Neural crest cell (in vitro differentiated cells): ENCODE data around the gene LSR. TPM values are rescaled to one million over a fixed set of nuclear protein-coding genes. Genes with fewer than 3 reads are reported as not detected.
"Not testable (repeated sequence)": the region's sequence is repeated elsewhere in the genome, so short reads cannot be mapped to it uniquely, and the experiment has no call there.

Source experiments
- DNase-seq: peaks from one replicate; pipeline ENCODE4 v3.0.0; 2021; ENCODE audit warnings: low read depth, mixed read lengths, low spot score
- H3K27ac Mint-ChIP-seq: one replicate; pipeline ENCODE4 v1.8.0; 2021; ENCODE audit warnings: mild to moderate bottlenecking, mixed read lengths; ENCODE audit not compliant: unreplicated experiment
- H3K27me3 Mint-ChIP-seq: 2 replicates; pipeline ENCODE4 v1.8.0; 2021; ENCODE audit warnings: low read depth, mild to moderate bottlenecking, mixed read lengths
- H3K36me3 Mint-ChIP-seq: 2 replicates; pipeline ENCODE4 v1.8.0; 2021; ENCODE audit warnings: low read depth, mild to moderate bottlenecking, mixed read lengths
- H3K4me1 Mint-ChIP-seq: 2 replicates; pipeline ENCODE4 v1.8.0; 2021; ENCODE audit warnings: mixed read lengths
- H3K4me3 Mint-ChIP-seq: one replicate; pipeline ENCODE4 v1.8.0; 2021; ENCODE audit warnings: mild to moderate bottlenecking, mixed read lengths
- H3K9me3 Mint-ChIP-seq: 2 replicates; pipeline ENCODE4 v1.8.0; 2021; ENCODE audit warnings: mixed read lengths
- total RNA-seq: library from RNA; stranded (reverse); gene quantifications from 2 replicates; pipeline ENCODE4 v1.2.1, GENCODE V29; 2021
- TF ChIP-seq, protein P1 (sequence below): fragments of 200-600 bp; sonication (generic); conservative IDR thresholded peaks from 2 replicates; pipeline ENCODE4 v1.5.0; 2021; ENCODE audit warnings: antibody characterized with exemption, mild to moderate bottlenecking

LSR gene
- total RNA-seq, 1 donor from 2014 or later: 3.5 TPM

DNA sequence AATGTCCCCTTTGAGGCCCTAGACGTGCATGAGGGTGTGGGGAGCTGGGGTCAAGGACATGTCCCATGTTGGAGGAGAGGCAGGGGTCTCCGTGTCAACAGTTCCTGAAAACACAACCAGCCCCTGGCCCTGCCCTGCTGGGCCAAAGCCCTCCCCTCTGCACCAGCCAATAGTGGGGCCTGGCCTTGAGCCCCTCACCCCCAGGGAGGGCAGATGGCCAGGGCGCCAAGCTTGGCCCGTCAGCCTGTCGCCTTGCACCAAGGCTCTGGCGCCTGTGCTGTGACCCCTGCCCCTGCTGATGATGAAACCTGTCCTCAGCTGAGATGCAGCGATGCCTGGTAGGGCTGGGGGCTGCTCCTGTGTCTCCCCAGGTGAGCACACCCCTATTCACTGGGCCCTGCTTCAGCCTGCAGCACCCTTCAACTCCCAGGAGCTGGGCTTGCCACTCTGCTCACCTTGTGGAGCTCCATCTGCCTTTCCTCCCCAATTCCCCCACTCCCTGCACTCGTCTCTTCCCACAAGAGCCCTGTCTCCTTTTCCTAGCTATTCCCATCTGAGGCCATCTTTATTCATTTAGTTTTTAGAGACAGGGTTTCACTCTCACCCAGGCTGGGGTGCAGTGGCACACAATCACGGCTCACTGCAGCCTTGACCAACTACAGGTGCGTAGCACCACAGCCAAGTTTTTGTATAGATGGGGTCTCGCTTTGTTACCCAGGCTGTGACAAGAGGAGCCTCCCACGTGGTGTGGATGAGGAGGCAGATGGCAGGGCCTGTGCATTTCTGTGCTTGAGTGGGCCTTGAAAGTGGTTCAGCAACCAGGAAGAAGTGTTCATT is 31.4 kb downstream of the LSR start:
- no peak for DNase-seq
- Mint-ChIP-seq H3K36me3 (peaks cover 5% of the 10 kb centered on the region), H3K4me3 (no peak overlapping the region), H3K9me3 (no peaks in the 10 kb centered on the region), H3K4me1 (no peaks in the 10 kb centered on the region), H3K27ac (no peak overlapping the region), H3K27me3 (peaks cover 25% of the 10 kb centered on the region)
- TF ChIP-seq, protein P1, sequence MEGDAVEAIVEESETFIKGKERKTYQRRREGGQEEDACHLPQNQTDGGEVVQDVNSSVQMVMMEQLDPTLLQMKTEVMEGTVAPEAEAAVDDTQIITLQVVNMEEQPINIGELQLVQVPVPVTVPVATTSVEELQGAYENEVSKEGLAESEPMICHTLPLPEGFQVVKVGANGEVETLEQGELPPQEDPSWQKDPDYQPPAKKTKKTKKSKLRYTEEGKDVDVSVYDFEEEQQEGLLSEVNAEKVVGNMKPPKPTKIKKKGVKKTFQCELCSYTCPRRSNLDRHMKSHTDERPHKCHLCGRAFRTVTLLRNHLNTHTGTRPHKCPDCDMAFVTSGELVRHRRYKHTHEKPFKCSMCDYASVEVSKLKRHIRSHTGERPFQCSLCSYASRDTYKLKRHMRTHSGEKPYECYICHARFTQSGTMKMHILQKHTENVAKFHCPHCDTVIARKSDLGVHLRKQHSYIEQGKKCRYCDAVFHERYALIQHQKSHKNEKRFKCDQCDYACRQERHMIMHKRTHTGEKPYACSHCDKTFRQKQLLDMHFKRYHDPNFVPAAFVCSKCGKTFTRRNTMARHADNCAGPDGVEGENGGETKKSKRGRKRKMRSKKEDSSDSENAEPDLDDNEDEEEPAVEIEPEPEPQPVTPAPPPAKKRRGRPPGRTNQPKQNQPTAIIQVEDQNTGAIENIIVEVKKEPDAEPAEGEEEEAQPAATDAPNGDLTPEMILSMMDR: no peak

DNA sequence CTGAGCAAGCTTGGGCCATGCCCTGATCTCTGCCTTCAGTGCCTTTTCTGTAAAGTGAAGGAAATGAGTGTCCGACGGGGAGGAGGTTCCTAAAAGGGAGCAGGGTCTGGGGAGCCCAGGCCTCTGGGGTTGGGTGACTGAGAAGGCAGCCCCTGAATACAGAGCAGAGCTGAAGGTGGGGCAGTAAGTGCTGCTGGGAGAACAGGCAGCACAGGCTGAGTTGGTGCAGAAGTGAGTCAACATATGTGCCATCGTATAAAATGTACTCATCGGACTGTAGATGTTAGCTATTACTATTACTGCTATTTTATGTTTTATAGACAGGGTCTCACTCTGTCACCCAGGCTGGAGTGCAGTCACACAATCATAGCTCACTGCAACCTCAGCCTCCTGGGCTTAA is 32.5 kb downstream of the LSR start:
- no peaks in the 10 kb centered on the region for H3K36me3 Mint-ChIP-seq
- no peak overlapping the region for H3K27ac Mint-ChIP-seq
- no peak overlapping the region for H3K4me3 Mint-ChIP-seq
- no peak for DNase-seq
- no peaks in the 10 kb centered on the region for H3K9me3 Mint-ChIP-seq
- H3K4me1 Mint-ChIP-seq: no peaks in the 10 kb centered on the region
- H3K27me3 Mint-ChIP-seq: peaks cover 25% of the 10 kb centered on the region
- TF ChIP-seq, protein P1: no peak

DNA sequence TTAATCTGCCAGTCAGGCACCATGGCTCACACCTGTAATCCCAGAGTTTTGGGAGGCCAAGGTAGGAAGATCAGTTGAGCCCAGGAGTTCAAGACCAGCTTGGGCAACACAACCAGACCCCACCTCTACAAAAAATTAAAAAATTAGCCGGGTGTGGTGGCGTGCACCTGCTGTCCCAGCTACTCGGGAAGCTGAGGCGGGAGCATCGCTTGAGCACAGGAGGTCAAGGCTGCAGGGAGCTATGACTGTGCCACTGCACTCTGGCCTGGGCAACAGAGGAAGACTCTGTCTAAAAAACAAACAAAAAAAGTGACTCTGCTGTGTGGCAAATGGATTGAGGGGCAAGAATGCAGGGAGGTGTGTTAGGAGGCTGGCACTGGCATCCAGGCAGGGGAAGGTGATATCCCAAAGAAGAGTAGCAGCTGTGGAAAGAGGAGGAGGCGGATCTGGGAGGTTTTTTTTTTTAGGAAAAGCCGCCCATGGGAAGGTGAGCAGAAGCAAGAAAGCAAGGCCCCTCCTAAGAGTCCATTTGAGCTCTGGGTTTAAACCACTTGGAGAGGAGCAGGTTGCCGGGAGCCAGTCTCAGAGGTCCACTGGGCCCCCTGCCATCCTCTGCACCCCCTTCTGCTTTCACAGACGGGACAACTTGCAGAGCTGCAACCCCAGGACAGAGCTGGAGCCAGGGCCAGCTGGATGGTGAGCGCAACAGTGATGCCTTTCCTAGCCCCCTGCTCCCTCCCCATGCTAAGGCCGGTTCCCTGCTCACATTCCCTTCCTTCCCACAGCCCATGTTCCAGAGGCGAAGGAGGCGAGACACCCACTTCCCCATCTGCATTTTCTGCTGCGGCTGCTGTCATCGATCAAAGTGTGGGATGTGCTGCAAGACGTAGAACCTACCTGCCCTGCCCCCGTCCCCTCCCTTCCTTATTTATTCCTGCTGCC is 35.6 kb downstream of the LSR start:
- TF ChIP-seq, protein P1: no peak
- no peaks in the 10 kb centered on the region for H3K9me3 Mint-ChIP-seq
- no peak overlapping the region for H3K4me3 Mint-ChIP-seq
- H3K4me1 Mint-ChIP-seq: no peaks in the 10 kb centered on the region
- H3K27me3 Mint-ChIP-seq: peaks cover 25% of the 10 kb centered on the region
- DNase-seq: no peak
- no peak overlapping the region for H3K27ac Mint-ChIP-seq
- no peaks in the 10 kb centered on the region for H3K36me3 Mint-ChIP-seq

DNA sequence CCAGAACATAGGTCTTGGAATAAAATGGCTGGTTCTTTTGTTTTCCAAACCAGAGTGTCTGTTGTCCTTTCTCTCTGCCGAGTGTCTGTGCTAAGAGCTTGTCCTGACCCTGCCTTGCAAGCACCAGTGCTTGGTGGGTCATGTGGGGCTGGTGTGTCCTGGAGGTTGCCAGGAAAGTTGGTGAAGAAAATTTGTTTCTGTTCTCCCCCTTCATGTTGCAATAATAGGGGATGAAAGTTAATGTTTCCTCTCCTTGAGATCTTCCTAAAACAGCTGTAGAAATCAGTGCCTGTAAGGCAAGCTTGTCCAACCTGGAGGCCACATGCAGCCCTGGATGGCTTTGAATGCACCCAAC is 36.3 kb downstream of the LSR start:
- no peak for DNase-seq
- peaks cover 25% of the 10 kb centered on the region for H3K27me3 Mint-ChIP-seq
- no peaks in the 10 kb centered on the region for H3K4me1 Mint-ChIP-seq
- H3K4me3 Mint-ChIP-seq: no peak overlapping the region
- TF ChIP-seq, protein P1: no peak
- H3K9me3 Mint-ChIP-seq: no peaks in the 10 kb centered on the region
- no peaks in the 10 kb centered on the region for H3K36me3 Mint-ChIP-seq
- H3K27ac Mint-ChIP-seq: no peak overlapping the region

DNA sequence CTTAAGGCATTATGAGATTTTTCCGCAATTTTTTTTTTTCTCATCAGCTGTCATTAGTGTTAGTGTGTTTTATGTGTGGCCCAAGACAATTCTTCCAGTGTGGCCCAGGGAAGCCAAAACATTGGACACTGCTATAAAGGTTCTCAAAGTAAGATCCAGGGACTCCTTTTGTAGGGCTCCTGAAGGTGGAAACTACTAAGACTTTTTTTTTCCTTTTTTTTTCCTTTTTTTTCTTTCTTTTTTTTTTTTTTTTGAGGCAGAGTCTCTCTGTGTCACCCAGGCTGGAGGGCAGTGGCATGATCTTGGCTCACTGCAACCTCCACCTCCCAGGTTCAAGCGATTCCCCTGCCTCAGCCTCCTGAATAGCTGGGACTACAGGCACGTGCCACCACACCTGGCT is 36.7 kb downstream of the LSR start:
- not testable (repeated sequence) for H3K9me3 Mint-ChIP-seq, H3K4me1 Mint-ChIP-seq, DNase-seq, H3K4me3 Mint-ChIP-seq, H3K27ac Mint-ChIP-seq, H3K36me3 Mint-ChIP-seq
- peaks cover 25% of the 10 kb centered on the region for H3K27me3 Mint-ChIP-seq

DNA sequence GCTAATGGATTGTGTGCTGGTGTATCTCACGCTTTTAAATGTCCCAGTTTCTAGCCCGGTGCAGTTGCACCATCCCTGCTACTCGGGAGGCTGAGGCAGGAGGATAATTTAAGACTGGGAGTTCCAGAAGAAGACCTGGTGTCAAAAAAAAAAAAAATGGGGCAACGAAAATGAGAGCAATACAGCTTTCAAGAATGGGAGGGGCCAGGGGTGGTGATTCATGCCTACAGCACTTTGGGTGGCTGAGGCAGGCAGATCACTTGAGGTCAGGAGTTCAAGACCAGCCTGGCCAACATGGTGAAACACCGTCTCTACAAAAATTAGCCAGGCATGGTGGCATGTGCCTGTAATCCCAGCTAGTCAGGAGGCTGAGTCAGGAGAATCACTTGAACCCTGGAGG is 37.3 kb downstream of the LSR start:
- H3K36me3 Mint-ChIP-seq, H3K9me3 Mint-ChIP-seq, H3K27ac Mint-ChIP-seq, H3K4me1 Mint-ChIP-seq, DNase-seq, H3K4me3 Mint-ChIP-seq: not testable (repeated sequence)
- H3K27me3 Mint-ChIP-seq: peaks cover 24% of the 10 kb centered on the region
